ENCODE data around the gene HOATZ. TPM values are rescaled to one million over a fixed set of nuclear protein-coding genes. Genes with fewer than 3 reads are reported as not detected.

HOATZ gene
- total and polyA plus RNA-seq, 8 donors, result not detected

GRCh38 chr11:111524056-111524455 is 9.5 kb downstream of the HOATZ start:
- intact Hi-C loops (cut with DNase I), result no loop called here
- no peaks in the 10 kb centered on the region for H3K36me3 ChIP-seq
- WGBS, 2 donors, result 47 to 64% methylated on average over 1 of the region's 1 CpG
- H3K4me3 ChIP-seq, result no peak overlapping the region
- H3K9me3 ChIP-seq, result no peaks in the 10 kb centered on the region
- no peak for ATAC-seq
- no peak for DNase-seq
- FAIRE-seq, result no peak
- TF ChIP-seq, protein P1, sequence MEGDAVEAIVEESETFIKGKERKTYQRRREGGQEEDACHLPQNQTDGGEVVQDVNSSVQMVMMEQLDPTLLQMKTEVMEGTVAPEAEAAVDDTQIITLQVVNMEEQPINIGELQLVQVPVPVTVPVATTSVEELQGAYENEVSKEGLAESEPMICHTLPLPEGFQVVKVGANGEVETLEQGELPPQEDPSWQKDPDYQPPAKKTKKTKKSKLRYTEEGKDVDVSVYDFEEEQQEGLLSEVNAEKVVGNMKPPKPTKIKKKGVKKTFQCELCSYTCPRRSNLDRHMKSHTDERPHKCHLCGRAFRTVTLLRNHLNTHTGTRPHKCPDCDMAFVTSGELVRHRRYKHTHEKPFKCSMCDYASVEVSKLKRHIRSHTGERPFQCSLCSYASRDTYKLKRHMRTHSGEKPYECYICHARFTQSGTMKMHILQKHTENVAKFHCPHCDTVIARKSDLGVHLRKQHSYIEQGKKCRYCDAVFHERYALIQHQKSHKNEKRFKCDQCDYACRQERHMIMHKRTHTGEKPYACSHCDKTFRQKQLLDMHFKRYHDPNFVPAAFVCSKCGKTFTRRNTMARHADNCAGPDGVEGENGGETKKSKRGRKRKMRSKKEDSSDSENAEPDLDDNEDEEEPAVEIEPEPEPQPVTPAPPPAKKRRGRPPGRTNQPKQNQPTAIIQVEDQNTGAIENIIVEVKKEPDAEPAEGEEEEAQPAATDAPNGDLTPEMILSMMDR (IDR thresholded peaks at IDR 0.05), result no peak
- H3K4me1 ChIP-seq, result no peaks in the 10 kb centered on the region
- no peak overlapping the region for H3K27ac ChIP-seq
- H3K27me3 ChIP-seq, result peaks cover 0 to 4% (median 0%) of the 10 kb centered on the region in 4 donors

GRCh38 chr11:111525456-111525855 is 10.9 kb downstream of the HOATZ start:
- Histone ChIP-seq H3K4me1 (no peaks in the 10 kb centered on the region), H3K27me3 (peaks cover 0 to 4% (median under 1%) of the 10 kb centered on the region in 4 donors), H3K9me3 (no peaks in the 10 kb centered on the region), H3K4me3 (no peak overlapping the region), H3K27ac (no peak overlapping the region), H3K36me3 (no peaks in the 10 kb centered on the region)
- WGBS, 2 donors, result 87 to 88% methylated on average over 1 of the region's 1 CpG
- intact Hi-C loops (cut with DNase I), result no loop called here
- no peak for FAIRE-seq
- TF ChIP-seq, protein P1 (IDR thresholded peaks at IDR 0.05), result no peak
- DNase-seq, result no peak
- no peak for ATAC-seq

- peaks cover 0 to 6% (median 2%) of the 10 kb centered on the region in 4 donors for H3K27me3 ChIP-seq
- ATAC-seq, result no peak
- intact Hi-C loops (cut with DNase I), result no loop called here
These were observed 11.9 kb downstream of the HOATZ start for GRCh38 chr11:111526501-111526900.

GRCh38 chr11:111527279-111527678 is 12.7 kb downstream of the HOATZ start:
- H3K4me3 ChIP-seq, result no peak overlapping the region
- no peaks in the 10 kb centered on the region for H3K36me3 ChIP-seq
- WGBS, 2 donors, result 76 to 83% methylated on average over 1 of the region's 1 CpG
- no peak for FAIRE-seq
- H3K27ac ChIP-seq, result no peak overlapping the region
- DNase-seq, result no peak
- no peak for ATAC-seq
- H3K9me3 ChIP-seq, result no peaks in the 10 kb centered on the region
- H3K27me3 ChIP-seq, result peaks cover 0 to 6% (median 2%) of the 10 kb centered on the region in 4 donors
- TF ChIP-seq, protein P1 (IDR thresholded peaks at IDR 0.05), result no peak
- intact Hi-C loops (cut with DNase I), result no loop called here
- H3K4me1 ChIP-seq, result no peaks in the 10 kb centered on the region

More at GRCh38 chr11:111526501-111526900, 11.9 kb downstream of the HOATZ start:
- TF ChIP-seq, protein P1 (IDR thresholded peaks at IDR 0.05), result no peak
- Histone ChIP-seq H3K4me1 (no peaks in the 10 kb centered on the region), H3K27ac (no peak overlapping the region), H3K4me3 (no peak overlapping the region), H3K9me3 (no peaks in the 10 kb centered on the region), H3K36me3 (no peaks in the 10 kb centered on the region)
- WGBS, 2 donors, result 74 to 87% methylated on average over 1 of the region's 1 CpG
- FAIRE-seq (no peak), DNase-seq (no peak)

DNA sequence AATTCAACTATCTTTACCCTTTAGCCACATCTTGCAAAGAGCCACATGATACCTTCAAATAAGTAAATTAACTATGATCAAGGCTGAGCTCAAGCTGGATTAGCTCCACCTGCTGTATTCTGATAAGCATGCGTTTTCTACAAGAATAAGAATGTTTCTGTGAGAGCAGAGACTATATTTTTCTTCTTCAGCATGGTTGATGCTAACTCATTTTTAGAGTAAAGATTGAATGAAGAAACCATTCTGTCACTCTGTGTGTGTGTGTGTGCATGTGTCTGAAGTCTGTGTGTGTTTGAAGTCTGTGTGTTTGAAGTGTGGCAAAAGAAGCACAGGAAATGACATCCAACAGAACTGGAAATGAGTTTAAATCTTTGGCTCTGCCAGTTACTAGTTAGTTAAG is 14.0 kb downstream of the HOATZ start:
- no peak for DNase-seq
- no peak for FAIRE-seq
- 21 to 31% methylated on average over 1 of the region's 1 CpG for WGBS, 2 donors
- ATAC-seq, result no peak
- H3K36me3 ChIP-seq, result no peaks in the 10 kb centered on the region
- intact Hi-C loops (cut with DNase I), result no loop called here
- H3K4me3 ChIP-seq, result no peak overlapping the region
- peaks cover 0 to 6% (median 0%) of the 10 kb centered on the region in 4 donors for H3K27me3 ChIP-seq
- no peaks in the 10 kb centered on the region for H3K4me1 ChIP-seq
- no peaks in the 10 kb centered on the region for H3K9me3 ChIP-seq
- no peak overlapping the region for H3K27ac ChIP-seq
- TF ChIP-seq, protein P1 (IDR thresholded peaks at IDR 0.05), result no peak
